Stimulated activated CD4-positive, alpha-beta T cell treated with anti-CD3 and anti-CD28 coated beads, Interleukin-2, amount 100 ng/mL, for 24 hours (primary cell): Measurements from ENCODE around the gene BCL7A.
"Not testable (repeated sequence)": the region's sequence is repeated elsewhere in the genome, so short reads cannot be mapped to it uniquely, and the experiment has no call there.

ENCODE experiments used
- DNase-seq, 2 donors: peaks; one replicate each; pipeline ENCODE4 v3.0.0-alpha.2; 2020

Gene BCL7A

GRCh38 chr12:122056406-122056805 lies 34.7 kb downstream of the BCL7A start:
- DNase-seq = not testable (repeated sequence)

GRCh38 chr12:122057007-122057735 lies 35.5 kb downstream of the BCL7A start:
- DNase-seq = no peak

GRCh38 chr12:122057769-122058168 lies 36.1 kb downstream of the BCL7A start:
- DNase-seq = no peak

- DNase-seq = no peak
Measured at GRCh38 chr12:122058549-122059149, 37.0 kb downstream of the BCL7A start.

GRCh38 chr12:122059203-122059960 lies 37.7 kb downstream of the BCL7A start:
- DNase-seq = no peak

GRCh38 chr12:122060081-122060501 lies 38.4 kb downstream of the BCL7A start:
- DNase-seq = no peak

- no peak for DNase-seq
Measured at GRCh38 chr12:122061253-122061652, 39.6 kb downstream of the BCL7A start.

GRCh38 chr12:122062832-122063693 lies 41.4 kb downstream of the BCL7A start:
- no peak for DNase-seq

- no peak for DNase-seq
Measured at GRCh38 chr12:122063694-122064024, 42.0 kb downstream of the BCL7A start.

GRCh38 chr12:122064025-122064777 lies 42.5 kb downstream of the BCL7A start:
- DNase-seq = peak; percentile 35 to 55

- no peak for DNase-seq
Measured at GRCh38 chr12:122064780-122065588, 43.3 kb downstream of the BCL7A start.

GRCh38 chr12:122067548-122067947 lies 45.9 kb downstream of the BCL7A start:
- DNase-seq = no peak

GRCh38 chr12:122067966-122068365 lies 46.3 kb downstream of the BCL7A start:
- peak; percentile 37 to 40 for DNase-seq

- no peak for DNase-seq
Measured at GRCh38 chr12:122072031-122072970, 50.6 kb downstream of the BCL7A start.

GRCh38 chr12:122073815-122074214 lies 52.1 kb downstream of the BCL7A start:
- DNase-seq = no peak

- DNase-seq = no peak
Measured at GRCh38 chr12:122076743-122077495, 55.2 kb downstream of the BCL7A start.

- peak; percentile 88 to 92 for DNase-seq
Measured at GRCh38 chr12:122078141-122079032, 56.7 kb downstream of the BCL7A start, which contains the start of gene MLXIP. MLXIP (plus strand) TSS chr12:122078756; CDS start chr12:122078854, 98 bp downstream.

GRCh38 chr12:122079033-122079531 lies 57.4 kb downstream of the BCL7A start:
- DNase-seq = peak in 1 of 2 donors; percentile 40
